ENCODE measurements around the gene HTR3C.
"Not testable (repeated sequence)": the region's sequence is repeated elsewhere in the genome, so short reads cannot be mapped to it uniquely, and the experiment has no call there.

Gene HTR3C

GRCh38 chr3:184052767-184053166 is at the start of gene HTR3C:
TSS of gene HTR3C (plus strand) at chr3:184053047. CDS start at chr3:184053081, 34 bp downstream.
- DNase-seq: no peak

GRCh38 chr3:184003187-184003967 is 49.5 kb upstream of the HTR3C start:
- DNase-seq: no peak

GRCh38 chr3:184004476-184004875 is 48.4 kb upstream of the HTR3C start:
- no peak for DNase-seq

- peak; percentile 83 for DNase-seq
These were observed 46.8 kb upstream of the HTR3C start for GRCh38 chr3:184005941-184006507.

- not testable (repeated sequence) for DNase-seq
These were observed 45.6 kb upstream of the HTR3C start for GRCh38 chr3:184007143-184007813.

GRCh38 chr3:184008161-184008560 is 44.7 kb upstream of the HTR3C start:
- DNase-seq: no peak

- DNase-seq: no peak
These were observed 41.5 kb upstream of the HTR3C start for GRCh38 chr3:184011230-184011876.

- DNase-seq: no peak
These were observed 40.6 kb upstream of the HTR3C start for GRCh38 chr3:184011937-184012889.

- peak; percentile 54 for DNase-seq
These were observed 37.3 kb upstream of the HTR3C start for GRCh38 chr3:184015381-184016019.

GRCh38 chr3:184016169-184016570 is 36.7 kb upstream of the HTR3C start:
- no peak for DNase-seq

GRCh38 chr3:184016811-184017671 is 35.8 kb upstream of the HTR3C start:
- DNase-seq: peak; percentile 48

- DNase-seq: peak; percentile 86
These were observed 35.0 kb upstream of the HTR3C start, which contains the start of gene ABCC5 for GRCh38 chr3:184017672-184018423. TSS of gene ABCC5 (minus strand) at chr3:184017884. CDS start at chr3:184014392, 3,492 bp downstream.

GRCh38 chr3:184018424-184018973 is 34.3 kb upstream of the HTR3C start:
- DNase-seq: no peak

GRCh38 chr3:184022323-184022722 is 30.5 kb upstream of the HTR3C start:
- DNase-seq: no peak

- DNase-seq: not testable (repeated sequence)
These were observed 27.6 kb upstream of the HTR3C start for GRCh38 chr3:184025256-184025655.

- not testable (repeated sequence) for DNase-seq
These were observed 24.5 kb upstream of the HTR3C start for GRCh38 chr3:184028275-184028890.

- DNase-seq: no peak
These were observed 23.4 kb upstream of the HTR3C start for GRCh38 chr3:184029443-184029842.

GRCh38 chr3:184030536-184030935 is 22.3 kb upstream of the HTR3C start:
- DNase-seq: no peak
